T-helper 2 cell treated with Interferon-gamma antibody and Interleukin-4, amounts not matched to agents 5 μg/mL and 100 μg/mL, for 36 hours (primary cell): ENCODE results near the gene FOXO6.
A peak's percentile ranks its signal among the peaks of the same experiment; 100 is the strongest.

Experiments
- DNase-seq: peaks from one replicate; pipeline ENCODE4 v3.0.0; 2021; ENCODE audit warnings: low spot score
- H3K27ac Mint-ChIP-seq: one replicate; pipeline ENCODE4 v1.8.0; 2021; ENCODE audit warnings: mild to moderate bottlenecking, mixed read lengths
- H3K27me3 Mint-ChIP-seq: one replicate; pipeline ENCODE4 v1.8.0; 2021; ENCODE audit warnings: low read depth, mixed read lengths
- H3K36me3 Mint-ChIP-seq: one replicate; pipeline ENCODE4 v1.8.0; 2021; ENCODE audit warnings: low read depth, mixed read lengths
- H3K4me1 Mint-ChIP-seq: one replicate; pipeline ENCODE4 v1.8.0; 2021; ENCODE audit warnings: low read depth, mixed read lengths
- H3K4me3 Mint-ChIP-seq: one replicate; pipeline ENCODE4 v1.8.0; 2022; ENCODE audit warnings: mild to moderate bottlenecking, moderate library complexity, mixed read lengths
- H3K9me3 Mint-ChIP-seq: one replicate; pipeline ENCODE4 v1.8.0; 2021; ENCODE audit warnings: mixed read lengths

The FOXO6 gene

GRCh38 chr1:41353744-41354143 is 7.5 kb upstream of the FOXO6 start:
- H3K27ac Mint-ChIP-seq = no peak overlapping the region
- no peaks in the 10 kb centered on the region for H3K9me3 Mint-ChIP-seq
- H3K36me3 Mint-ChIP-seq = no peaks in the 10 kb centered on the region
- H3K4me1 Mint-ChIP-seq = no peaks in the 10 kb centered on the region
- H3K4me3 Mint-ChIP-seq = no peak overlapping the region
- no peak for DNase-seq
- H3K27me3 Mint-ChIP-seq = peaks cover 11% of the 10 kb centered on the region

- H3K4me1 Mint-ChIP-seq = no peaks in the 10 kb centered on the region
- H3K27me3 Mint-ChIP-seq = peaks cover 18% of the 10 kb centered on the region
- H3K9me3 Mint-ChIP-seq = no peaks in the 10 kb centered on the region
- H3K27ac Mint-ChIP-seq = no peak overlapping the region
- no peak overlapping the region for H3K4me3 Mint-ChIP-seq
- no peak for DNase-seq
- no peaks in the 10 kb centered on the region for H3K36me3 Mint-ChIP-seq
These were observed 6.3 kb upstream of the FOXO6 start for GRCh38 chr1:41354956-41355355.

DNA sequence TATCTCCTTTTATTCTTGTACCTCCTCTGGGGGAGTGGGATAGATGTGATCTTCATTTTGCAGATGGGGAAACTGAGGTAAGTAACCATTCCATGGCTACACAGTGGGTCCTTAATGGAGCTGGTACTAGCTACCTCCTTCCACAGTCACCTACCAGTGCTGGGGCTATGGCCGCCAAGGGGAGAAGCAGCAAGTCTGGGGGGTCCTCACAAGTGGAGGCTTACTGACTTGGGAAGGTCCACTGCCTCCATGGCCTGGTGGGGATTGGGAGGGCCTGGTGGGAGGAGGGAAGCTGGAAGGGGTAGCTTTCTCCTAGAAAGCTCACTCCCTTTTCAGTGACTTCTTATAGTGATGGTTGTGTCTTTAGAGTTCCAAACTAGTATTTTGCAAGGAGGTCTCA is 5.9 kb upstream of the FOXO6 start:
- Mint-ChIP-seq H3K9me3 (no peaks in the 10 kb centered on the region), H3K36me3 (no peaks in the 10 kb centered on the region), H3K27me3 (peaks cover 22% of the 10 kb centered on the region), H3K4me3 (no peak overlapping the region), H3K27ac (no peak overlapping the region), H3K4me1 (no peaks in the 10 kb centered on the region)
- no peak for DNase-seq

GRCh38 chr1:41355761-41356160 is 5.5 kb upstream of the FOXO6 start:
- Mint-ChIP-seq H3K27me3 (peaks cover 22% of the 10 kb centered on the region), H3K36me3 (no peaks in the 10 kb centered on the region), H3K9me3 (no peaks in the 10 kb centered on the region), H3K4me3 (no peak overlapping the region), H3K27ac (no peak overlapping the region), H3K4me1 (no peaks in the 10 kb centered on the region)
- DNase-seq = no peak

DNA sequence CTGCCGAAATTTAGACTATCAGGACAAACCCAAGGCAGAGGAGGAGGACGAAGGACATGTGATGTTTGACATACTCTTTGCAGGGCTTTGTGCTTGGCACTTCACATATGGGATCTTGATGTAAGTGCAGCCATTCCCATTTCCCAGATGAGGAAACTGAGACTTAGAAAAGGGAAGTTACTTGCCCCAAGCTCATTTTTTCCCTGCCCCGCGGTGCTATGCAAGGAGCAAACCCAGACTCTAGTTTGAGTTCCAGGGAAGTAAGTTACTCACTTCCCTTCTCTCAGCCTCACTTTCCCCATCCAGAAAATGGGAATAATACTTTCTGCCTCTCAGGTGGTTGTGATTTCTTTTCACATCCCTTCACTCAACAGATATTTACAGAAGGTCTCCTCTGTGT is 4.5 kb upstream of the FOXO6 start:
- Mint-ChIP-seq H3K27ac (no peak overlapping the region), H3K27me3 (peaks cover 22% of the 10 kb centered on the region), H3K9me3 (no peaks in the 10 kb centered on the region), H3K4me3 (no peak overlapping the region), H3K36me3 (no peaks in the 10 kb centered on the region), H3K4me1 (no peaks in the 10 kb centered on the region)
- no peak for DNase-seq

DNA sequence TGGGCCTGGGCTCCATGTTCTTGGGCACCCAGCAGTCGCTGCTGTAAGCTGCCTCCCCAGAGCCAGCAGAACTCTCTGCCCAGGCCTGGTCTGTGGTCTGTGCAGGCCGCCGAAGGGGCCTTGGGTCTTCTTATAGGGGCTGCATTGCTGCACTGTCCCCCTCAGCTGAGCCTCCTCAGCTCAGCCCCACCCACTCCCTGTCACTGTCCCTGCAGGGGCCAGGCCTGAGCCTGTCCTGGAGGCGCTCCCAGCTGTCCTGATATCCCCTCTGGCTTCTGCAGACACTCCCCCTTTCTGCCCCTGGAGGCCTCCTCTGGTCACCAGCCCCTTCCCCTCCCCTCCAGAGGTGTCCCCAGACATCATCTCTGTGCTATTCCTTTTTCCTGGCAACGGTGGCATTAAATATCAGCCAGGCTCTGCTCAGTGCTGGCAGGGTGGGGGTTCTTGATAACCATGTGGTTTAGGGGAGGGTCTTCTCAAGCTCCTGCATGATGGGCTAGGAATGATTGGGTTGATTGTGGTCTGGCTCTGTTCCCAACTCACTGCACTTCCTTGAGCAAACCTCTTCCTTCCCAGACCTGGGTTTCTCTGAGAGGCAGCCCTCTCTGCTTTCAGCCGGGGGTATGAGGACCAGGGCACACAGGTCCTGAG is 3.7 kb upstream of the FOXO6 start:
- no peak for DNase-seq
- H3K9me3 Mint-ChIP-seq = no peaks in the 10 kb centered on the region
- H3K27ac Mint-ChIP-seq = no peak overlapping the region
- H3K4me1 Mint-ChIP-seq = no peaks in the 10 kb centered on the region
- H3K36me3 Mint-ChIP-seq = no peaks in the 10 kb centered on the region
- peaks cover 24% of the 10 kb centered on the region for H3K27me3 Mint-ChIP-seq
- no peak overlapping the region for H3K4me3 Mint-ChIP-seq

- DNase-seq = no peak
- Mint-ChIP-seq H3K27ac (no peak overlapping the region), H3K4me1 (no peaks in the 10 kb centered on the region), H3K36me3 (no peaks in the 10 kb centered on the region), H3K4me3 (no peak overlapping the region), H3K9me3 (no peaks in the 10 kb centered on the region), H3K27me3 (peaks cover 32% of the 10 kb centered on the region)
These were observed 2.9 kb upstream of the FOXO6 start for GRCh38 chr1:41358131-41359021.

GRCh38 chr1:41359211-41360073 is 1.8 kb upstream of the FOXO6 start:
- no peaks in the 10 kb centered on the region for H3K9me3 Mint-ChIP-seq
- no peak for DNase-seq
- H3K27ac Mint-ChIP-seq = no peak overlapping the region
- H3K36me3 Mint-ChIP-seq = no peaks in the 10 kb centered on the region
- no peaks in the 10 kb centered on the region for H3K4me1 Mint-ChIP-seq
- H3K4me3 Mint-ChIP-seq = no peak overlapping the region
- H3K27me3 Mint-ChIP-seq = peaks cover 41% of the 10 kb centered on the region

- no peak for DNase-seq
- peaks cover 49% of the 10 kb centered on the region for H3K27me3 Mint-ChIP-seq
- no peaks in the 10 kb centered on the region for H3K9me3 Mint-ChIP-seq
These were observed 1.0 kb upstream of the FOXO6 start for GRCh38 chr1:41360074-41360785.

DNA sequence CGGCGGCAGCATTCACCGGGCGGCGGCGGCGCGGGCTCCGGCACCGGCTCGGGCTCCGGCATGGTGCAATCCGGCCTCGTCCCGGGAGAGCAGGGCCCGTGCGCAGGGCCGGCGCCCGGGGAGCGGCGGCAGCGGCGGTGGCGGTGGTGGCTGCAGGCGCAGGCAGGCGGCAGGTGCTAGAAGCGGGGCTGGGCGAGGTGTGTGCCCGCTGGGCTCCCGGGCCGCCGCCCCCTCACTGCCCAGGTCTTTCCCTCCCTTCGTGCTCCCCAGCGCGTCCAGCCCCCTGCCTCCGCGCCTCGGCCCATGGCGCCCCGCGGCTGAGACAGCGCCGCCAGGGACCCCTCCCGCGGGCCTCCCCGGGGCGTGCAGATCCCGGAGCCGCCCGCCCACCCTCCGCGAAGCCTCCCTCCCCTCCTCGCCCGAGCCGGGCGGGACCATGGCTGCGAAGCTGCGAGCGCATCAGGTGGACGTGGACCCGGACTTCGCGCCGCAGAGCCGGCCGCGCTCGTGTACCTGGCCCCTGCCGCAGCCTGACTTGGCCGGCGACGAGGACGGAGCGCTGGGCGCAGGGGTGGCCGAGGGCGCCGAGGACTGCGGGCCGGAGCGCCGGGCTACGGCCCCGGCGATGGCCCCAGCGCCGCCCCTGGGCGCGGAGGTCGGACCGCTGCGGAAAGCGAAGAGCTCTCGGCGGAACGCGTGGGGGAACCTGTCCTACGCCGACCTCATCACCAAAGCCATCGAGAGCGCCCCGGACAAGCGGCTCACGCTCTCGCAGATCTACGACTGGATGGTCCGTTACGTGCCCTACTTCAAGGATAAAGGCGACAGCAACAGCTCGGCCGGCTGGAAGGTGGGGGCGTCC is 492 bp downstream of the FOXO6 start:
- H3K27me3 Mint-ChIP-seq = peaks cover 50% of the 10 kb centered on the region
- no peak overlapping the region for H3K4me3 Mint-ChIP-seq
- no peak overlapping the region for H3K27ac Mint-ChIP-seq

More at GRCh38 chr1:41360074-41360785, 1.0 kb upstream of the FOXO6 start:
- Mint-ChIP-seq H3K27ac (peak overlapping the region; percentile 55), H3K4me1 (no peaks in the 10 kb centered on the region), H3K36me3 (no peaks in the 10 kb centered on the region), H3K4me3 (peak overlapping the region; percentile 56)

DNA sequence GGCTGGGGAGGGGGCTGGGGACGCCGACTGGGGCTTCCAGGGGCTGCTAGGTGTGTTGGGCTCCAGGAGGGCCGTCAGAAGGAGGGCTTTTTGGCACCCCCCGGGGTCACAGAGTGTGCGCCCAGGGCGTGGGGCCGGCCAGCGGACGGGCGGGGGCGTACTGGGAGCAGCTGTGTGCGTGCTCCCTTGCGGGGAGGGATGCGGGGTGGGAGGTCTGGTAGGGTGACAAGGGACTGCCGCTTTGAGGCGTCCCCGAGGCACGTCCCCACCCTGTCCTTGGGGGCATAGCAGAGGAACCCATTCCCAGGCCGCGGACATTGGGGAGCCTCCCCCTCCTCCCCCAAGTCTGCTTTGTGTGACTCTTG is 1.1 kb downstream of the FOXO6 start:
- Mint-ChIP-seq H3K36me3 (no peaks in the 10 kb centered on the region), H3K4me3 (peak overlapping the region; percentile 37), H3K9me3 (no peaks in the 10 kb centered on the region), H3K4me1 (no peaks in the 10 kb centered on the region), H3K27me3 (peaks cover 55% of the 10 kb centered on the region), H3K27ac (no peak overlapping the region)
- DNase-seq = no peak

More for the DNA sequence above, 492 bp downstream of the FOXO6 start:
- no peaks in the 10 kb centered on the region for H3K9me3 Mint-ChIP-seq
- H3K36me3 Mint-ChIP-seq = no peaks in the 10 kb centered on the region
- DNase-seq = no peak
- no peaks in the 10 kb centered on the region for H3K4me1 Mint-ChIP-seq

- Mint-ChIP-seq H3K4me3 (peak overlapping the region; percentile 37), H3K36me3 (no peaks in the 10 kb centered on the region), H3K27me3 (peaks cover 61% of the 10 kb centered on the region), H3K9me3 (no peaks in the 10 kb centered on the region), H3K27ac (no peak overlapping the region), H3K4me1 (no peaks in the 10 kb centered on the region)
- no peak for DNase-seq
These were observed 1.7 kb downstream of the FOXO6 start for GRCh38 chr1:41362749-41363590.
